ENCODE measurements around the gene HOXB6.

DNA sequence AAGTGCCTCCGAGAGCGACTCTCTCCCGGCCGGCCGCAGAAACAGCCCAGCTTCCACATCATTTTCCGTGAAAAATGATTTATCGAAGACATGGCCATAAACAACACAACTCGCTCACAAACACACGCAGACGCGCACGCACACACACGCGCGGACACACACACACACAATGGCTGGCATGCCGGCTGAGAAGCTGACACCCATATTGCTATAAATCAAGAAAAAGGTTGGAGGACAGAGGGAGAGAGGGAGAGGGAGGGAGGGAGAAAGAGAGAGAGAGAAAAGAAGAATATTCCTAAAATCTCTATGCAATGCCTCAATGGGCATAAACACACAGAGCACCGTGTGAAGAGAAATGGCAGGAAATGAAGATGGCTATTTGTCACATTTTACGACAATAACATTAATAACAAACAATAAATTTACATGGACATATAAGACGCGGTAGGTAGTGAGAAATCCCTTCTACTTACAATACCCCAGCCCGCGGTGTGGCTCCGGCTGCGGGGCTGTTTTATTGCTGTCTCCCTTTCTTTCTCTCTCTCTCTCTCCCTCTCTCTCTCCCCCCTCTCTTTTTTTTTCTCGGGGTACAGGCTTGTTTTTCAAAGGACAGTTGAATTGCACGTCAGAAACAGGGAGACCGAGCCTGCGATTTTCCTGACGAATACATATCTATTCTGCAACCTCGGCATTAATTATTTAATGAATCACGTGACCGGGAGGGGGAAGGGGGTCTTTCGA is 36.1 kb downstream of the HOXB6 start:
- TF ChIP-seq, protein P1, sequence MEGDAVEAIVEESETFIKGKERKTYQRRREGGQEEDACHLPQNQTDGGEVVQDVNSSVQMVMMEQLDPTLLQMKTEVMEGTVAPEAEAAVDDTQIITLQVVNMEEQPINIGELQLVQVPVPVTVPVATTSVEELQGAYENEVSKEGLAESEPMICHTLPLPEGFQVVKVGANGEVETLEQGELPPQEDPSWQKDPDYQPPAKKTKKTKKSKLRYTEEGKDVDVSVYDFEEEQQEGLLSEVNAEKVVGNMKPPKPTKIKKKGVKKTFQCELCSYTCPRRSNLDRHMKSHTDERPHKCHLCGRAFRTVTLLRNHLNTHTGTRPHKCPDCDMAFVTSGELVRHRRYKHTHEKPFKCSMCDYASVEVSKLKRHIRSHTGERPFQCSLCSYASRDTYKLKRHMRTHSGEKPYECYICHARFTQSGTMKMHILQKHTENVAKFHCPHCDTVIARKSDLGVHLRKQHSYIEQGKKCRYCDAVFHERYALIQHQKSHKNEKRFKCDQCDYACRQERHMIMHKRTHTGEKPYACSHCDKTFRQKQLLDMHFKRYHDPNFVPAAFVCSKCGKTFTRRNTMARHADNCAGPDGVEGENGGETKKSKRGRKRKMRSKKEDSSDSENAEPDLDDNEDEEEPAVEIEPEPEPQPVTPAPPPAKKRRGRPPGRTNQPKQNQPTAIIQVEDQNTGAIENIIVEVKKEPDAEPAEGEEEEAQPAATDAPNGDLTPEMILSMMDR (IDR thresholded peaks at IDR 0.05): no peak
- no peak for TF ChIP-seq ZFX (IDR thresholded peaks at IDR 0.05; ENCODE audit: borderline replicate concordance)

Data from 22Rv1 (cell line).